HepG2 (cell line): Measurements from ENCODE around the gene DPYD. TPM values are rescaled to one million over a fixed set of nuclear protein-coding genes. Genes with fewer than 3 reads are reported as not detected.

Source experiments
- ATAC-seq: fragments of 200-7000 bp; cut with Tn5 transposase; 3 replicates; pipeline ENCODE4 v1.9.1; 2020; ENCODE audit warnings: mild to moderate bottlenecking, moderate library complexity
- BruUV-seq: library from RNA; stranded (reverse); fragments of 400-500 nt; replicated peaks from 2 replicates; lab custom pipeline; 2021; lab: Mats Ljungman, UMichigan
- CTCF ChIA-PET: fragments of 300-600 bp; formaldehyde crosslinking; extraction: SDS; loops from one replicate; lab custom pipeline; 2021; ENCODE audit warnings: low total read pairs, inconsistent platforms, low intra/inter-chr PET ratio; lab: Yijun Ruan, JAX
- POLR2A ChIA-PET: fragments of 350-600 bp; sonication (Branson Sonifier 250); formaldehyde crosslinking; loops from one replicate; lab custom pipeline; 2020; ENCODE audit warnings: antibody characterized with exemption, inconsistent platforms; lab: Yijun Ruan, JAX
- DNase-seq: peaks from one replicate; pipeline ENCODE4 v3.0.0-alpha.2; 2015; ENCODE audit warnings: low spot score
- FAIRE-seq: peaks from 3 replicates; lab custom pipeline; 2011; peaks lifted over from hg19 to GRCh38; lab: Jason Lieb, UNC
- H2AFZ ChIP-seq: one replicate; pipeline ENCODE4 v1.6.1; 2011; ENCODE audit warnings: low read length, inconsistent platforms
- H3K27ac ChIP-seq: fragments of 300-600 bp; 3 replicates; pipeline ENCODE4 v1.8.0; 2011; ENCODE audit warnings: mixed run types, mild to moderate bottlenecking, mixed read lengths, low read length, inconsistent platforms; ENCODE audit not compliant: insufficient read depth; ENCODE audit errors: extremely low read length
- H3K27me3 ChIP-seq, 2 experiments: fragments of 200-600 bp in 1 of 2; 2 replicates in 1 of 2; 3 replicates in 1 of 2; pipeline versions ENCODE4 v1.6.0 to v1.8.0; 2011; ENCODE audit warnings: low read length in 2 of 2, mild to moderate bottlenecking in 2 of 2, moderate library complexity in 2 of 2, inconsistent platforms in 1 of 2; ENCODE audit not compliant: insufficient read depth in 2 of 2, control insufficient read depth in 1 of 2
- H3K36me3 ChIP-seq, 2 experiments: fragments of 200-600 bp in 1 of 2; replicated peaks in 1 of 2; 2 replicates in 1 of 2; 3 replicates in 1 of 2; pipeline versions ENCODE4 v1.5.1 to v1.8.0; 2011; ENCODE audit warnings: low read length in 2 of 2, inconsistent platforms in 1 of 2; ENCODE audit not compliant: insufficient read depth in 2 of 2, control insufficient read depth in 1 of 2
- H3K4me1 ChIP-seq: 2 replicates; pipeline ENCODE4 v1.5.1; 2012; ENCODE audit warnings: low read length, inconsistent platforms; ENCODE audit not compliant: insufficient read depth
- H3K4me2 ChIP-seq: 2 replicates; pipeline ENCODE4 v1.6.0; 2011; ENCODE audit warnings: low read depth, low read length, inconsistent platforms
- H3K4me3 ChIP-seq, 3 experiments: fragments of 200-600 bp in 1 of 3; sonication (generic), shearing (Covaris generic) in 1 of 3; replicated peaks in 1 of 3; 2 replicates each; pipeline ENCODE4 v1.5.1; 2011 to 2016; ENCODE audit warnings: low read length in 3 of 3, inconsistent platforms in 2 of 3, low read depth in 2 of 3, mild to moderate bottlenecking in 2 of 3, control low read depth in 1 of 3, mixed read lengths in 1 of 3; ENCODE audit not compliant: insufficient read depth in 1 of 3
- H3K79me2 ChIP-seq: one replicate; pipeline ENCODE4 v1.6.1; 2011; ENCODE audit warnings: low read length, inconsistent platforms; ENCODE audit not compliant: insufficient read depth
- H3K9ac ChIP-seq: 2 replicates; pipeline ENCODE4 v1.6.0; 2011; ENCODE audit warnings: mild to moderate bottlenecking, low read depth, low read length, inconsistent platforms; ENCODE audit not compliant: insufficient read depth
- H3K9me3 ChIP-seq: 2 replicates; pipeline ENCODE4 v1.5.1; 2012; ENCODE audit warnings: mild to moderate bottlenecking, low read length
- H4K20me1 ChIP-seq: 2 replicates; pipeline ENCODE4 v1.6.0; 2011; ENCODE audit warnings: inconsistent platforms, mild to moderate bottlenecking, low read length, moderate library complexity; ENCODE audit not compliant: insufficient read depth
- ARNT2 ChIP-seq: sonication (generic); formaldehyde crosslinking; IDR thresholded peaks from 2 replicates; pipeline ENCODE4 v1.8.0; 2022; ENCODE audit warnings: mild to moderate bottlenecking, low read depth, missing genetic modification reagents, moderate library complexity
- CREM ChIP-seq, 2 experiments: sonication (generic) in 1 of 2; formaldehyde crosslinking in 1 of 2; IDR thresholded peaks; 2 replicates each; pipeline versions ENCODE4 v1.4.0 to v1.6.1; 2016 to 2020; ENCODE audit warnings: antibody characterized with exemption in 1 of 2, mild to moderate bottlenecking in 1 of 2, missing genetic modification reagents in 1 of 2
- DR1 ChIP-seq: sonication (generic); formaldehyde crosslinking; IDR thresholded peaks from 2 replicates; pipeline ENCODE4 v1.8.0; 2021; ENCODE audit warnings: mild to moderate bottlenecking, missing genetic modification reagents, inconsistent platforms
- HNRNPH1 ChIP-seq: fragments of 200-400 bp; formaldehyde crosslinking; optimal IDR thresholded peaks from 2 replicates; pipeline ENCODE3; 2017; ENCODE audit warnings: mild to moderate bottlenecking, low read depth, low read length
- MED8 ChIP-seq: sonication (generic); formaldehyde crosslinking; IDR thresholded peaks from 2 replicates; pipeline ENCODE4 v1.8.1; 2023; ENCODE audit warnings: mild to moderate bottlenecking, missing genetic modification reagents; ENCODE audit not compliant: insufficient replicate concordance
- POGZ ChIP-seq: sonication (generic); formaldehyde crosslinking; IDR thresholded peaks from 2 replicates; pipeline ENCODE4 v1.4.0; 2020; ENCODE audit warnings: mild to moderate bottlenecking, missing genetic modification reagents
- POLR2AphosphoS2 ChIP-seq: IDR thresholded peaks from 2 replicates; pipeline ENCODE4 v1.6.1; 2011; ENCODE audit warnings: low read depth, low read length, improper control_type of control experiment
- SP140L ChIP-seq: sonication (generic); formaldehyde crosslinking; IDR thresholded peaks from 2 replicates; pipeline ENCODE4 v1.4.0; 2020; ENCODE audit warnings: missing genetic modification reagents, borderline replicate concordance
- TCF12 ChIP-seq, 2 experiments: fragments of 450-650 bp in 1 of 2; sonication (generic) in 1 of 2; formaldehyde crosslinking in 1 of 2; IDR thresholded peaks; 2 replicates each; pipeline versions ENCODE4 v1.6.1 to v1.8.0; 2017 to 2022; ENCODE audit warnings: antibody characterized with exemption in 1 of 2, mild to moderate bottlenecking in 1 of 2, missing genetic modification reagents in 1 of 2, moderate library complexity in 1 of 2
- ZNF230 ChIP-seq: sonication (generic); formaldehyde crosslinking; IDR thresholded peaks from 2 replicates; pipeline ENCODE4 v1.4.0; 2020; ENCODE audit warnings: mild to moderate bottlenecking, missing genetic modification reagents
- ZNF335 ChIP-seq: sonication (generic); formaldehyde crosslinking; IDR thresholded peaks from 2 replicates; pipeline ENCODE4 v1.4.0; 2020; ENCODE audit warnings: missing genetic modification reagents
- ZNF710 ChIP-seq: sonication (generic); formaldehyde crosslinking; IDR thresholded peaks from 2 replicates; pipeline ENCODE4 v1.5.0; 2020; ENCODE audit warnings: mild to moderate bottlenecking, missing genetic modification reagents, borderline replicate concordance
- ZNF772 ChIP-seq: sonication (generic); formaldehyde crosslinking; IDR thresholded peaks from 2 replicates; pipeline ENCODE4 v1.5.0; 2020; ENCODE audit warnings: mild to moderate bottlenecking, missing genetic modification reagents
- WGBS: methylation state at CpG from one replicate; pipeline ENCODE4 v1.1.6; 2017; ENCODE audit warnings: low lambda C conversion rate; 5-methylcytosine and 5-hydroxymethylcytosine counted together
- in situ Hi-C: cut with HindIII; loops from 2 replicates; pipeline ENCODE4 v1.10.0; 2017; ENCODE audit warnings: low pct_unique_long_range_greater_than_20kb; ENCODE audit not compliant: extremely low pct_ligation_motif_present
- intact Hi-C: fragments of 100-400 bp; cut with micrococcal nuclease; formaldehyde crosslinking; loops from one replicate; pipeline ENCODE4 v1.10.0; 2022; ENCODE audit not compliant: unreplicated experiment
- polyA plus RNA-seq, 8 experiments: library from polyadenylated mRNA; depleted of rRNA in 3 of 8; stranded (reverse) in 7 of 8; unstranded in 1 of 8; fragments of >200 nt; fragmentation: Illumina TruSeq in 4 of 8; extraction: Trizol in 4 of 8; gene quantifications; 2 replicates each; pipeline versions ENCODE4 v1.2.1 to v1.2.3, GENCODE V29; 2011 to 2016; ENCODE audit warnings: low read depth in 4 of 8, missing spikeins in 1 of 8, mixed read lengths in 1 of 8; ENCODE audit not compliant: insufficient read depth in 1 of 8
- total RNA-seq, 5 experiments: library from RNA; depleted of rRNA; stranded (reverse); fragments of >200 nt; fragmentation: Illumina TruSeq; extraction: Trizol; gene quantifications; 2 replicates each; pipeline ENCODE4 v1.2.3, GENCODE V29; 2016; ENCODE audit warnings: low read depth in 1 of 5

DPYD gene
- total and polyA plus RNA-seq, 2 of the 13 experiments (the other 11 are each of a cell fraction or from before 2014, with no cell fraction given), result 1.3 to 3.4 TPM

- no peak for TF ChIP-seq POLR2AphosphoS2
- TF ChIP-seq DR1, result no peak
- no peak for TF ChIP-seq MED8 (CRISPR knock-in tag)
- no peak for TF ChIP-seq CREM (IDR thresholded peaks at IDR 0.05)
- no peak for TF ChIP-seq CREM (CRISPR knock-in tag; IDR thresholded peaks at IDR 0.05)
- BruUV-seq, result no TSS peak
- no peaks in the 10 kb centered on the region for H4K20me1 ChIP-seq
- no peaks in the 10 kb centered on the region for H3K27me3 ChIP-seq
- no peak for DNase-seq
- no peak overlapping the region for H2AFZ ChIP-seq
- no peak for ATAC-seq
- H3K9ac ChIP-seq, result no peak overlapping the region
- no peaks in the 10 kb centered on the region for H3K79me2 ChIP-seq
- H3K4me1 ChIP-seq, result no peaks in the 10 kb centered on the region
- ChIA-PET CTCF (no interaction called here), POLR2A (no interaction called here)
- H3K36me3 ChIP-seq, result no peaks in the 10 kb centered on the region
- H3K4me3 ChIP-seq, result no peak overlapping the region
- in situ Hi-C loops, result no loop called here
- 90% methylated on average over 1 of the region's 1 CpG for WGBS
- no peak overlapping the region for H3K4me2 ChIP-seq
- intact Hi-C loops, result no loop called here
- H3K27ac ChIP-seq, result no peak overlapping the region
- no peaks in the 10 kb centered on the region for H3K9me3 ChIP-seq
- FAIRE-seq, result no peak
Measured at GRCh38 chr1:97853221-97853620, 67.6 kb downstream of the DPYD start.

GRCh38 chr1:97849345-97850340 lies 71.2 kb downstream of the DPYD start:
- Histone ChIP-seq H3K4me1 (no peaks in the 10 kb centered on the region), H3K27ac (no peak overlapping the region), H3K27me3 (no peaks in the 10 kb centered on the region), H3K36me3 (no peaks in the 10 kb centered on the region), H3K4me2 (no peak overlapping the region), H4K20me1 (no peaks in the 10 kb centered on the region), H3K9me3 (no peaks in the 10 kb centered on the region), H3K9ac (no peak overlapping the region), H3K79me2 (no peaks in the 10 kb centered on the region), H3K4me3 (no peak overlapping the region), H2AFZ (no peak overlapping the region)
- FAIRE-seq (no peak), ATAC-seq (no peak), DNase-seq (no peak)
- BruUV-seq, result no TSS peak
- in situ Hi-C loops (no loop called here), intact Hi-C loops (no loop called here)
- ChIA-PET POLR2A (no interaction called here), CTCF (no interaction called here)
- 85% methylated on average over 4 of the region's 4 CpGs for WGBS
- TF ChIP-seq ARNT2 (CRISPR knock-in tag) (no peak), HNRNPH1 (no peak), ZNF710 (CRISPR knock-in tag) (no peak), ZNF230 (CRISPR knock-in tag) (no peak), POGZ (no peak), SP140L (CRISPR knock-in tag) (no peak), TCF12 (IDR thresholded peaks at IDR 0.05) (no peak), TCF12 (CRISPR knock-in tag; IDR thresholded peaks at IDR 0.05) (no peak), ZNF772 (no peak), ZNF335 (no peak)
